NOMO-1 (cell line): ENCODE data around the gene CEP164.

ENCODE experiments used
- DNase-seq, 2 experiments: peaks; one replicate each; lab custom pipeline; 2025; ENCODE audit not compliant: unreplicated experiment in 2 of 2; lab: John Stamatoyannopoulos, UW

The CEP164 gene

DNA sequence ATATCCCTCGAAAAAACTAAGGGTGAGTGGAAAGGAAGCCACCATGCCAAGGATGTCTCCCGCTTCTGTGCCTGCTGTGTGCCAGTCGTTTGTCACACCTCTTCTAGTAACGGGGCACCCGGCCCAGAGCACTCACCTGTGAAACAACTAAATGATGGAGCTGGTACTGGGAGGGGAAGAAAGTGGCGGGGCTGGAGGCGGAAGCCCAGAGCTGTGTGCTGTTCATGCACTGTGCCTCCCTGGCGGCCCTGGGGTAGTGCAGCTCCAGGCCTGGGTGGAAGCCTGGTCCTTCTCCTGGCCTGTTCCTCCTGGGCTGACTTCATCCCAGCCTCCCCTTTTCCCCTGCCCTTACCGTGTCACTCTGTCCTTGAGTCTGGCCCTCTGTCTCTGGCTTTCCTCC lies 130.2 kb downstream of the CEP164 start:
- no peak for DNase-seq

DNA sequence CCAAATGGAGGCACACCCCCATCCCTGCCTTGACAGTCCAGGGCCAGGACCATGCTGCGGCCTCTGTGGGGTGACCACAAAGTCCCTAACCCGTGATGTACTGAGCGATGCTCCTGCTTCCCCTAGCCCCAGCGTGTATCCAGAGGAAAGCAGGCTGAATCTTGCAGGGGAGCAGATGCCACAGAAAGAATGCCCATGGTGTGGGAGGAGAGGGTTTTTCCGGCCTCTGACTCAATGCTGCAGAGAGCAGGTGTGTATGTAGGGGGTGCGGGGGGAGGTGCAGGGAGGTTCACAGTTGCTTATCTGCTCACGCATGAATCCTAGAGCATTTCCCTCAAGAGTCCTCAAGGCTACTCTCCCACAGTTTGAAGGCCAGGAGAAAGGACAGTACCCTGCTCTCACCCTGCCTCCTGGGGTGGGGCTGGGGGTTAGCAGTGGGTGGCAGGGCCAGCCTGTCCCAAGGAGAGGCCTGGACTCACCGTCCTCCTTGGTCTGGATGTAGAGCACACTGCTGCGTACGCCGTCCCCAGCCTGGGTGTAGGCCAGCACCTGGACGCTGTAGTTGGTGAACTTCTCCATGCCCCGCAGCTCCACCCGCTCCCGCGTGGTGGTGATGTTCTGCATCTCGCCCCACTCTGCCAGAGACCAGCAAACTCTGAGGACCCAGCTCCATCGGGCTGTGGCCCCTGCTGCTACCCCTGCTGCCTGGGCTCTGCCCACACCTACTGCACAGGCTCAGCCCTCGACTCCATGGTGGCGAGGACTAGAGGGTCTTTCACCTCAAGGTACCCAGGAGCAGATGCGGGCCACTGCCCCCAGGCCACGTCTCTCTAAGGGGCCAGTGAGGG lies 130.8 kb downstream of the CEP164 start:
- no peak for DNase-seq

DNA sequence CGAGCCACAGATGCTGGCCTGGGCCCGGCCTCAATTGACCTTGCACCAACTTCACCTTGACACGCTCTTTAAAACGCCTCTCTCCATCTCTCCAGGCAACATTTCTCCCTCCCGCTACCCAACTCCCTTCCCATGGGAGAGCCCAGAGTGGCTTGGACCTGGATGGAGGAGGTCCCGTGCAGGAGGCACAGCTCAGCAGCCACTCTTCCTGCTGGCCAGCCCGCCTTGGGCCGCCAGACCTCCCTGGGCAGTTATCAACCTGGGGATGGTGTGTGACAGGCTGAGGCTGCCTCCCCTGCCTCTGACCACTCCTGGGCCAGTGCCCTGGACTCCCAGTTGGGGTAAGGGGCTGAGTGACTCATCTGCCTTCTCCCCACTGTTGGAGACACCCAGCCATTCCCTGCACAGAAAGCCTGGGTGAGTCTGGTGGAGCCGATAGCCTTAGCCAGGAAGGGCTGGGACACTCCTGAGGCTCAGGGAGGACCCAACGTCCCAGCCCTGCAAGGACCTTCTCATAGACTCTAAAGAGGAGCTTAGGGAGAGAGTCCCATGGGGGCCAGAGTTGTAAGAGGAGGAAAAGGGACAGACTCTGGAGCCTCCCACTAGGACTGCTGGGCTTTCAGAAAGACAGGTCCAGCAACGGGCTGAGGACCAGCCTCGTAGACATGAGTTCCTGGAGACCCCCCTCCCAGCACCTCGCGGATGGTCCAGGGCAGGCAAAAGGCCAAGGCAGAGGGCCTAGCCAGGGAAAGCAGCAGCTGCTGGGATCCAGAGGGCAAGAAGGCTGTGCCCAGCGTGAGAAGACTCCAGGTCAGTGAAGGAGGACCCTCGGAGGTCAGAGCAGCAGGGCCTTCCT lies 131.7 kb downstream of the CEP164 start:
- no peak for DNase-seq

DNA sequence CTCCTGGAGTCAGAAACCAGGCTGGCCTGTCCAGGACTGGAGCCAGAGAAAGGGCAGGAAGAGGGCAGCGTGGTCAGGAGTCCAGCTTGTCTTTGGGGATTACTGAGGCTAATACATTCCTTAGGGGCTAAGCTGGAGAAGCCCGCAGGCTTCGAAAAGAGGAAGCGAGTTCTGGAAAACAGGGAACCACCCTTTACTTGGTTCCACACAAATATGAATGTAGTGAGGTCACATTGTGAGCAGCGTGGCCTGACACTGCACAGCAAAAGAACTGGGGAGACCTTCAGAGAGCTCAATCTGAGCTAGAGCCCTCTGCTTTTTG lies 132.3 kb downstream of the CEP164 start:
- DNase-seq: peak; percentile 23 to 49

DNA sequence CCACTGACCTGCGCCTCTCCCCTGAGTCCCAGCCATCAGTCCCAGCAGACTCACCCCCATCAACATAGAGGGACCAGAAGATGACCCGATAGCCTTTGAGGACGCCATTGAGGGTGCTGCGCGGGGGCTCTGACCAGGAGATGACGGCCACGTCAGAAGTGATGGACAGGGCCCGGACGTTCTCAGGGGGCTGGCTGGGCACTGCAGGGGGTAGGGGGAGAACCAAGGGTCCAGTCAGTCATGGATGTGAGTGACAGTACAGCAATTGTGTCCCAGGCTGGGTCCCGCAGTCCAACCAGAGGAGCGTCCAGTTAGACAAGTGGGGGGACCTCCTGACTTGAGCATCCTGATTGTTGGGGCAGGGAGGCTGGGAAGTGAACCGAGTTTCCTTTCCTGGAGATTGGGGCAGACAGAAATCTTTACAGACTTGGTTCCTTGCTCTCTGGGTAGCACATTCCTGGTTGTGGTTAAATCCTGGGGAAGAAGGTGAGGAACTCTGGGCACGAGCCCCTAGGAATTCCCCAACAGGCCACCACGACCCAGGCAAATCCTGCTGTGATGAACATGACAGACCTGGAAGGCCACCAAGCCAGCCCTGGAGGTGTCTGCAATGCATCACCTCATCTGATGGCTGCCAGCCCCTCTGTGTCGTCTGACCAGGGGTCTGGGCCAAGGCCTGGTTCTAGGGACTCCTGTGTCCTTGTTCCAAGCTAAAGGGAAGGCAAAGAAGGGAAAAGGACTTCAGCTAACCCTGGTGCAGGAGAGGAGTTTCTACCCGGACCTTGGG lies 133.9 kb downstream of the CEP164 start:
- DNase-seq: no peak

DNA sequence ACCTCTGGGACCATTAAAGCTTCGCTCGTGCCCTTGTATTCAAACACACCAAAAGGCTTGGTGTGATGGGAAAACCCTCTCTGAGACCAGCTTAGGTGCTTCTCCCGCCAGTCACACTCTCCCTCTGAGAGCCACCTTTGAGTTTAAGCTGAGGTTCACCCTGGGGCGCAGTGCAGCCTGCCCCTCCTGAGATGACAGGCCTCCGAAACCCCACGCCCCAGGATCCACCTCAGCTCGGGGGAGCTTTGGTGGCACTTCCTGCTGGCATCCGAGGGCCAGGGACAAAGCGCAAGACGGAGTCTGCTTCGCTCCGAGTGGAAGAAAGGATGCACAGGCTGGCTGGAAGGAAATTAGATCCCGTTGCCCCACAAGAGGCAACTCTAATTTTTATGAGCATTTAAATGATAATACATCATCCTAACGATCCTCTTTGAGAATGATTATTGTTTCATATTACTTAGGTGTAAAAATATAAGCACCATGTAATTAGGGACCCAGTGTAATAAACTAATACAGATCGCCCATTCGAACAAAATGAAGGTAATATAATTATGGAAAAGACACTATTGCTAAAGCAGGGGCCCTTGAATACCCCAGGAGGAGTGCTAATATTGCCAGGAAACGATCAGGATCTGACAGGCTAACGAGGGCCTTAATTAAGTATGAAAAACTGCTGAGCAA lies 134.7 kb downstream of the CEP164 start:
- DNase-seq: no peak

DNA sequence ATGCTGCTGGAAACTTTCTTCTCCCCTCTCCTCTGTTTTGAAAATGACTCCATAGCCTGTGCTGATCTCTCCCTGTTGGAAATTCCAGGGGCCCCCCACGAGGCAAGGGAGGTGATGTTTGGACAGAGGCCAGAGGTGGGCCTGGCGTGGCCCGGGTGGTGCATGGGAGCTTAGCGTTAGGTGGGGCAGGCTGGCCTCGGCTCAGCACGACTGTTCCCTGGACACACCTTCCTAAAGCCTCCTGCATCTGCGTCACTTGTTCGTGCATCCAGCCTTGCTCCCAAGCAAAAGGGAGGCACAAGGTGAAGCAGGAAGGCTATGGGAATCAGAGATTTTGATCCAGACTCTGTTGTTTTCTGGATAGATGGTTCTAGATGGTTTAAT lies 135.2 kb downstream of the CEP164 start:
- DNase-seq: no peak
